Activated CD4-positive, alpha-beta T cell treated with anti-CD3 and anti-CD28 coated beads, Interleukin-2, amount 10 ng/mL, durations not matched to agents 7 days and 5 days (primary cell): ENCODE data around the gene SMS. TPM values are rescaled to one million over a fixed set of nuclear protein-coding genes. Genes with fewer than 3 reads are reported as not detected.

Experiments used
- CTCF ChIA-PET: fragments of 350-600 bp; sonication (Branson Sonifier 250); formaldehyde crosslinking; loops from one replicate; lab custom pipeline; 2021; ENCODE audit warnings: antibody characterized with exemption; lab: Charles Lee
- POLR2A ChIA-PET: fragments of 350-600 bp; sonication (Branson Sonifier 250); formaldehyde crosslinking; loops from one replicate; lab custom pipeline; 2021; ENCODE audit warnings: antibody characterized with exemption; lab: Charles Lee
- DNase-seq: peaks from one replicate; pipeline ENCODE4 v3.0.0-alpha.2; 2020
- H3K27ac Mint-ChIP-seq: one replicate; pipeline ENCODE4 v1.8.0; 2021; ENCODE audit warnings: mild to moderate bottlenecking, moderate library complexity, mixed read lengths
- H3K27me3 Mint-ChIP-seq: one replicate; pipeline ENCODE4 v1.8.0; 2021; ENCODE audit warnings: mixed read lengths
- H3K36me3 Mint-ChIP-seq: one replicate; pipeline ENCODE4 v1.8.0; 2021; ENCODE audit warnings: low read depth, mixed read lengths
- H3K4me1 Mint-ChIP-seq: one replicate; pipeline ENCODE4 v1.8.0; 2021; ENCODE audit warnings: mixed read lengths
- H3K4me3 Mint-ChIP-seq: one replicate; pipeline ENCODE4 v1.8.0; 2021; ENCODE audit warnings: mild to moderate bottlenecking, moderate library complexity, mixed read lengths
- H3K9me3 Mint-ChIP-seq: one replicate; pipeline ENCODE4 v1.8.0; 2021; ENCODE audit warnings: mixed read lengths
- total RNA-seq, 2 experiments: library from RNA; stranded (reverse); gene quantifications; one replicate each; pipeline ENCODE4 v1.2.3, GENCODE V29; 2021

The SMS gene
- total RNA-seq, 2 experiments from 2014 or later = 55.4 to 60.8 TPM

DNA sequence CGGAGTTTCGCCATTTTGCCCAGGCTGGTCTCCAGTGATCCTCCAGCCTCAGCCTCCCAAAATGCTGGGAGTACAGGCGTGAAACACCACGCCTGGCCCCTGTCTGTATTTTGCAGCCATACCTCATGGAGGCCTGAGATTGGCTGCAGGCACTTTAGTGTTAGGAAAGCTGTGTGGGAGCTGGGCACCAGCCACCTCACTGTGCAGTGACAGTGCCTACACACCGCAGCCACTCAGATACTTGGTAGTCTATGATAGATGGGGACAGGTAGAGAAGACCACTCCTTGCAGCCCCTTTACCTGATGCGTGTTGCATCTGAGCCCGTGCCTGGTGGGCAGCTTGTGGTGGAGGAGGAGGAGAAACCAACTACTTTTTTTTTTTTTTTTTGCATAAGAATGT lies 16.3 kb downstream of the SMS start:
- H3K36me3 Mint-ChIP-seq = peaks cover 3% of the 10 kb centered on the region
- CTCF ChIA-PET = no interaction called here
- no peak overlapping the region for H3K27ac Mint-ChIP-seq
- H3K4me3 Mint-ChIP-seq = no peak overlapping the region
- POLR2A ChIA-PET = no interaction called here
- no peak for DNase-seq
- H3K9me3 Mint-ChIP-seq = no peaks in the 10 kb centered on the region
- no peaks in the 10 kb centered on the region for H3K27me3 Mint-ChIP-seq
- peaks cover 37% of the 10 kb centered on the region for H3K4me1 Mint-ChIP-seq

DNA sequence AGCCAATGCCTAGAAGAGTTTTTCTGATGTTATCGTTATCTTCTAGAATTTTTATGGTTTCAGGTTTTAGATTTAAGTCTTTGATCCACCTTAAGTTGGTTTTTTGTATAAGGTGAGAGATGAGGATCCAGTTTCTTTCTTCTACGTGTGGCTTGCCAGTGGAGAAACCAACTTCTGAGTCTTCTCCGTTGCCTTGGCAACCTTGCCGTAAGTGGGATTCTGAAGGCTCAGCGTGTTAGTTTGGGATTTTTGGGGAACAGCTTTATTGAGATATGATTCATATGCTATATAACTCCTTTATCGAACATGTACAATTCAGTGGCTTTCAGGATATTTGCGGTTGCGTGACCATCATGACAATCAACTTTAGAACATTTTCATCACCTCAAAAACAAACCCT lies 17.7 kb downstream of the SMS start:
- Mint-ChIP-seq H3K36me3 (peaks cover 3% of the 10 kb centered on the region), H3K27ac (no peak overlapping the region), H3K27me3 (no peaks in the 10 kb centered on the region), H3K4me1 (peaks cover 42% of the 10 kb centered on the region), H3K4me3 (no peak overlapping the region), H3K9me3 (no peaks in the 10 kb centered on the region)
- ChIA-PET POLR2A (no interaction called here), CTCF (no interaction called here)
- DNase-seq = no peak

DNA sequence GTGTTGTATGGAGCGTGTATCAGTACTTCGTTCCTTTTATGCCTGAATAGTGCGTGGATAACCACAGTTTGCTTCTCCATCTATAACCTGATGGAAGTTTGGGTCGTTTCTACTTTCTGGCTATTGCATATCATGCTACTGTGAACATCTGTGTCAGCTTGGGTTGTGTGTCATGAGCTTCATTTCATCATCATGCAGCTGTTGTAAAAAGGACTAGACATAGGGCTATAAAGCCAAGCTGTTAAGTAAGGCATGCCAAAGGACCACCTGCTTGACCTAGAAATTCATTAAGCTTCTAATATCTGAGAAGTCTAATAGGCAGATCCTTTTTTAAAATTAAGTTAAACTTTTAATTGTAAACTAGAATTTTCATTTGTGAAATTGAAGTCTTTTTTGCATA lies 18.4 kb downstream of the SMS start:
- Mint-ChIP-seq H3K4me3 (no peak overlapping the region), H3K36me3 (peaks cover 3% of the 10 kb centered on the region), H3K27me3 (no peaks in the 10 kb centered on the region), H3K9me3 (no peaks in the 10 kb centered on the region), H3K4me1 (peaks cover 42% of the 10 kb centered on the region), H3K27ac (no peak overlapping the region)
- DNase-seq = no peak
- POLR2A ChIA-PET = no interaction called here
- CTCF ChIA-PET = no interaction called here

DNA sequence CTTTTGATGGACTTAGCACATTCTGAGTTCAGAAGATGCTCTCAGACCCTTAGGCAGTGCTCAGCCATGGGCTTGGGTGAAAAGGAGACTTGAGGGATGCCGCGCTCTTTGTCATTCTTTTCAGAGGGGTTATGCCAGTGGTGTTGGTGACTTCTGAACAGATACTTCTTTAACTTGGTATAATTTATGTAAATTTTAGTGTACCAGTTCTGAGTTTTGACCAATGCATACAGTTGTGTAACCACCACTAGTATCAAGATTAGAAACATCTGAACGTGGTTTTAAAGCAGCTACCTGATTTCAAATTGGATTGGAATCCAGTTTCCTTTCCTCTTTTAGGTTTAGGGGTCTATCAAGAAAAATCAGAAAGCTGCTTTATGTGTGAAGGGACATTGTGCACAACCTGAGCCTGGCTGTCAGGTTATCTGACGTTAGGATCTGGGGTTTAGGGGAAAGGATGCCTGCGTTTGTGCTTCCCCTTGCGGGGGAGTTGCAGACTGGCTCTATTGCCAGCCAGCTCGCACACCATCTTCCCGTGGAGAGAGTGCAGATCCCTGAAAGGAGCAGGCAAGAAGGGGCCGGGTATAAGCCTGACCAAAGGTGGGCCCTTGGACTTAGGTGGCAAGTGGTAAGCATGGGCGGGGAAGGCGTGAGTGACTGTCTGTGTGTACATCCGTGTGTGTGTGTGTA lies 19.0 kb downstream of the SMS start:
- ChIA-PET POLR2A (no interaction called here), CTCF (no interaction called here)
- no peaks in the 10 kb centered on the region for H3K27me3 Mint-ChIP-seq
- H3K36me3 Mint-ChIP-seq = peaks cover 3% of the 10 kb centered on the region
- H3K4me3 Mint-ChIP-seq = no peak overlapping the region
- H3K9me3 Mint-ChIP-seq = no peaks in the 10 kb centered on the region
- H3K27ac Mint-ChIP-seq = no peak overlapping the region
- H3K4me1 Mint-ChIP-seq = peaks cover 42% of the 10 kb centered on the region
- DNase-seq = no peak

DNA sequence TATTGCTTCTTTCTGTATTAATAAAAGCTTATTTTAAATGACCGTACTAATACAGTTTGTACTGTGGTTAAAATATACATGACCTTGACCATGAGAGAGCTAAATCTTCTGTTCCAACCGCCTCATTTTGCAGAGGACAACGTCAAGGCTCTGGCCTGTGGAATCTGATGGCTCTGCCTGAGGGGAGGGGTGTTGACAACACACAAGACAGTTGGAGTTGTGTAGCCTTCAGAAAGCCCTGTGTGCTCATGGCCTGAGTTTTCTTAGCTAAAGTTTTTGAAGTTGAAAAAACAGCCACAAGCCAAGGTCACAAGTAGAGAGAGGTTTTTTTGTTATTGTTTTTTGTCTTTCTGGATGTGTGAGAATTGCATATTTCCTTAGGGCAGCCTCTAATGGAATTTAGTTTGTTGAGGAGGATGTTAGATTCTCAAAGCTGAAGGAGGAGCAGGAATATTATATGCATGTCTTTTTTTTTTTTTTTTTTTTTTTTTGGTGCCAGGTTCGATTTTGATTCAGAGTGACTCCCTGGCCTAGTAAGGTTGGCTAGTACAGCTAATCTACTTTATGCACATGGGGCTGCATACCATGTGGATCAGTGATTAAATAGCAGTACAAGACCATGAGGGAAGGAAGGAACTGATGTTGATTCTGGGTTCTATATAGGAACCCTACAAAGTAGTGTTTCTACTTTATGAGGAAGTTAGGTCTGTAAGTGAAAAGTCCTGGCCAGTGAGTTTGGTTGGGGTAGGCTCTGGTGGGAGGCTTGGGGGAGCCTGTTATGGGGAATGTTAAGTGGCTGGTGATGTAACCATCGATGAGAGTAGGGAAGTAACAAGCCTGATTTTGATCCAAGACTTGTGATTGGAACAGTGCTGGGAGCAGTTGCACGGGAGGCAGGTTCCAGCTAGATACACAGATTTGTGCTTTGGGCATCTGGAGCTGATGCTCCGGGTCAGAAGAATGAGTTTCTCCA lies 20.3 kb downstream of the SMS start:
- Mint-ChIP-seq H3K27ac (peak overlapping the region; percentile 21), H3K4me3 (no peak overlapping the region), H3K9me3 (no peaks in the 10 kb centered on the region), H3K36me3 (peaks cover 3% of the 10 kb centered on the region), H3K4me1 (peaks cover 44% of the 10 kb centered on the region), H3K27me3 (no peaks in the 10 kb centered on the region)
- CTCF ChIA-PET = interaction anchor here (0.6 kb wide), 1 partner anchor 272 kb away, joined by 3 read pairs; no protein-coding TSS in a partner anchor
- POLR2A ChIA-PET = no interaction called here
- DNase-seq = no peak

DNA sequence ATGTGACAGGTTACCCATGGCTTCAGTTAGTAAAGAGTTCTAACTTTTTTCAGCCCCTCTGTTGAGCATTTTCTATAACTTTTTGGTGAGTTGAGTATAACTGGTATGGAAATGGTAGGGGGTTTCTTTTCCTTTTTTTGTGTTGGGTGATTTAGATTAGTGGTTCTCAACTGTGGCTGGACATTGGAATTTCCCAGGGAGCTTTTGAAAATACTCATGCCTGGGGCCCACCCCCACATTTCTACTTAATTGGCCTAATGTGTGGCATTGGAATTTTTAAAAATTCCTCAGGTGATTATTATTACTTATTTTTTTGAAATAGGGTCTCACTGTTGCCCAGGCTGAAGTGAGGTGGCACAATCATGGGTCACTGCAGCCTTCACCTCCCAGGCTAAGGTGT lies 21.9 kb downstream of the SMS start:
- no peak for DNase-seq
- ChIA-PET POLR2A (no interaction called here), CTCF (no interaction called here)
- H3K27ac Mint-ChIP-seq = no peak overlapping the region
- no peak overlapping the region for H3K4me3 Mint-ChIP-seq
- peaks cover 3% of the 10 kb centered on the region for H3K36me3 Mint-ChIP-seq
- H3K27me3 Mint-ChIP-seq = no peaks in the 10 kb centered on the region
- peaks cover 44% of the 10 kb centered on the region for H3K4me1 Mint-ChIP-seq
- H3K9me3 Mint-ChIP-seq = no peaks in the 10 kb centered on the region

DNA sequence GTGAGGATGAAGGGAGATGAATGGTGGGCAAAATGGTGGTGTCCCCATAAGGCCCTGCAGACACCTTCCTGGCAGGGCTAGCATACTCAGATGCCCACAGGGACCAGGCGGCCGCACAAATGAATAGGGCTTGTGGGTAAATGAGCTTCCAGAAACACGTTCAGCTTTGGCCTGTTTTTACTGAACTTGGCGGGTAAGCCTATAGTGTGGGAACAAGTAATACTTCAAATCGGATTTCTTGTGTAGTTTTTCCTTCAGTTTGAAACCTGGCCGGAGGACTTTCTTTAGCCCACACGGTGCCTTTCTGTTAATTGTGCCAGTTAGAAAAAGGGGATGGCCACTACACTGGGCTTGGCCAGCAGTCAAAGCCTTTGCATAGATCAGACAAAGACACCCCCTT lies 22.8 kb downstream of the SMS start:
- Mint-ChIP-seq H3K27me3 (no peaks in the 10 kb centered on the region), H3K36me3 (peaks cover 5% of the 10 kb centered on the region), H3K27ac (no peak overlapping the region), H3K4me1 (peaks cover 35% of the 10 kb centered on the region), H3K9me3 (no peaks in the 10 kb centered on the region), H3K4me3 (no peak overlapping the region)
- ChIA-PET POLR2A (no interaction called here), CTCF (no interaction called here)
- no peak for DNase-seq

DNA sequence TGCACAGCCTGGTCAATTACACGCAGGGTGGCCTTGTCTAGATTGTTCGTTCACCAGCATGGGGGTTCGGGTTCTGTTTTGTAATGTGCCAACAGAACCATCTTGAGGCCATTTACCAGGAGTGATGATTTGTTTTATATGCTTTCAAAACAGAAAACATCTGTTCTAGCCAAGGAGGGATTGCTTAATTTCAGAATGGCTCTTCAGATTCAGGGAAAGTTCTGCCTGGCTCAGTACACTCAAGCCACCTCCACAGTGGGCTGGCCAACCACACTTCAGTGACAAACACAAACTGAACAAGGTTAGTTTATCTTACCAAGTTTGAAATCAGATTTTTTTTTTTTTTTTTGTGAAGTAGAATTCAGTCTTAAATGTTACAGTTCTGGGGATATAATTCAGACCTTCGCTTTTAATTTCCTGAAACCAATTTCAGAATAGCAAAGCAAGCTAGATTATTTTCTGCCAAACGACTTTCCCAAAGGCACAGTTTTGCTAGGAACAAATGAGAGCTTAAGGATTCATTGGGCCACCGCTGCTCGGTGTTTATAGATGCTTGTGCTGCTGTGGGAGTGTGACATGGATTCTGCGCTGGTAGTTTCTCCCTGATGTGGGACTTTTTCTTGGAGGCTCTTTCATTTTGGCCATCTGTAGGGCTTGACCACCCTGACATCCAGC lies 23.4 kb downstream of the SMS start:
- POLR2A ChIA-PET = no interaction called here
- H3K4me3 Mint-ChIP-seq = no peak overlapping the region
- H3K27me3 Mint-ChIP-seq = no peaks in the 10 kb centered on the region
- no peaks in the 10 kb centered on the region for H3K9me3 Mint-ChIP-seq
- peaks cover 5% of the 10 kb centered on the region for H3K36me3 Mint-ChIP-seq
- no peak overlapping the region for H3K27ac Mint-ChIP-seq
- no peak for DNase-seq
- peaks cover 29% of the 10 kb centered on the region for H3K4me1 Mint-ChIP-seq
- CTCF ChIA-PET = no interaction called here

DNA sequence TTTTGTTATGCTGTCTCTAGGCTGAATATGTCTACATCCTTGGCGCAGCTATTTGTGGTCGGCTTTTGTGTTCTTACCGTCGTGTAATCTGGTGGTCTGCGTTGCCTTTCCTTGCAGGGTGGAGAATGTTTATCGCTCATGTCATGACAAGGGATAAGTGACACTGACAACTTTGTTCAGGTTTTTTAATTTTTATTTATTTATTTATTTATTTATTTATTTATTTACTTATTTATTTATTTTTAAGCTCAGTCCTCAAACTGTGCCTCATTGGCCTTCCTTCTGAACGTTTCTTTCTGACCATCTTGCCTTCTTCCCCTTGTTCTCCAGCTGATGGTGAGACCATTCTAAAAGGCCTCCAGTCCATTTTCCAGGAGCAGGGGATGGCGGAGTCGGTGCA lies 26.4 kb downstream of the SMS start:
- POLR2A ChIA-PET = no interaction called here
- DNase-seq = no peak
- H3K4me1 Mint-ChIP-seq = peaks cover 10% of the 10 kb centered on the region
- CTCF ChIA-PET = no interaction called here
- no peaks in the 10 kb centered on the region for H3K27me3 Mint-ChIP-seq
- no peak overlapping the region for H3K4me3 Mint-ChIP-seq
- H3K9me3 Mint-ChIP-seq = no peaks in the 10 kb centered on the region
- H3K27ac Mint-ChIP-seq = no peak overlapping the region
- peaks cover 6% of the 10 kb centered on the region for H3K36me3 Mint-ChIP-seq

DNA sequence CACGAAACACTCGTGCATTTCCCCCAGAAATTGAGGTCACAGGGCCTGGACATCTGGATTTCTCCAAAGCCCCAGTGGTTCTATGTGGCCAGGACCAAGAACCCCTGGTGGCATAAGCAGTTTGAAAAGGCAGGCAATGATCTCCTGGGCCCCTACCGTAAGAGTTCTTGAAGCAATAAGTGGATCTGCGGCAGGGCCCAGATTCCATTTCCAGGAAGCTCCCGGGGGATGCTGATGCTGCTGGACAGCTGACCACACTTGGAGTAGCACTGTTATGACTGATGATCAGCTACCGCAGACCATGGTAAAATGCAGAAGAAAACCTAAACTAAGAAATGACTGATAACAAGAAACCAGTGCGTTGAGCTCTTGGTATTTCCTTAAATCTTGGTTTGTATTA lies 27.8 kb downstream of the SMS start:
- Mint-ChIP-seq H3K9me3 (no peaks in the 10 kb centered on the region), H3K36me3 (peaks cover 9% of the 10 kb centered on the region), H3K27ac (no peak overlapping the region), H3K27me3 (no peaks in the 10 kb centered on the region), H3K4me1 (peaks cover 20% of the 10 kb centered on the region), H3K4me3 (no peak overlapping the region)
- DNase-seq = no peak
- POLR2A ChIA-PET = no interaction called here
- CTCF ChIA-PET = no interaction called here

DNA sequence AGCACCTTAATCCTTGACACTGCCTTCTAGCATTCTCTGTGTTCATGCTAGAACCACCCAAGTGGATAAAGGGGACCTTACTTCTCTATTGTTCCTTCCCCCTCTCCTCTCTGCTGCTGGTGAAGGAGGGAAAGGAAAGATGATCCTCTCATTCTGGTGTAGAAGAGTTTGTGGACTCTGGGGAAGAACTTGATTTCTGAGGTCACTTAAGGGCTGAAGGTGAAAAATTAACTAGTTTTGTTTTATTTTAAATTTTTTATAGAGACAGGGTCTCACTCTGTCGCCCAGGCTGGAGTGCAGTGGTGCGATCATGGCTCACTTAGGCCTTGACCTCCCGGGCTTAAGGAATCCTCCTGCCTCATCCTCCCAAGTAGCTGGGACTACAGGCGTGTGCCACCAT lies 29.8 kb downstream of the SMS start:
- H3K36me3 Mint-ChIP-seq = peaks cover 14% of the 10 kb centered on the region
- ChIA-PET CTCF (interaction anchor here (6.8 kb wide), 1 partner anchor 15 kb away, joined by 39 read pairs; no protein-coding TSS in a partner anchor), POLR2A (interaction anchor here (0.6 kb wide), 1 partner anchor 29 kb away, joined by 3 read pairs; no protein-coding TSS in a partner anchor)
- peaks cover 38% of the 10 kb centered on the region for H3K4me1 Mint-ChIP-seq
- no peak for DNase-seq
- no peak overlapping the region for H3K27ac Mint-ChIP-seq
- H3K4me3 Mint-ChIP-seq = no peak overlapping the region
- no peaks in the 10 kb centered on the region for H3K9me3 Mint-ChIP-seq
- no peaks in the 10 kb centered on the region for H3K27me3 Mint-ChIP-seq

DNA sequence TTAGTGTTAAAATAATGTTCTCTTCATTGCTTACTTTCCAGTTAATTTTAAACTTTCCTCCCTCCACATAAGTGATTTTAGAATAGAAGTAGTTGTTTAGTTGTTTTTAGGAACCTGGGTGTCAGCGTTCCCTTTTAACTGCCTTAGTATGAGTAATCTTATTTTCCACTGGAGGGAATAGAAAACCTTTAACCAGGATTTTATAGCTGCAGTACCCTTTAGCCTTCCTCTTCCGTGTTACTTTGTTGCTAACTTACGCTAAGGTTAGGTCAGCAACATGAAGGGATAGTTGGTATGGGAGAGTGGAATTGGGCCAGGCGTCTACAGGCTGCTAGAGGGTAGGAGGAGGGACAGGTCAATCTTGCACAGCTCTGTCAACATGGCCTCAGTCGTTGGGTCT lies 31.5 kb downstream of the SMS start:
- Mint-ChIP-seq H3K27me3 (no peaks in the 10 kb centered on the region), H3K4me1 (peaks cover 41% of the 10 kb centered on the region), H3K36me3 (peaks cover 21% of the 10 kb centered on the region), H3K4me3 (no peak overlapping the region), H3K27ac (peak overlapping the region; percentile 94), H3K9me3 (no peaks in the 10 kb centered on the region)
- ChIA-PET CTCF (interaction anchor here (0.7 to 6.8 kb wide), 6 partner anchors 13 to 92 kb away, joined by 3 to 39 read pairs (median 4); no protein-coding TSS in a partner anchor), POLR2A (no interaction called here)
- DNase-seq = no peak
